H1 (cell line): ENCODE results near the gene NCR2. TPM values are rescaled to one million over a fixed set of nuclear protein-coding genes. Genes with fewer than 3 reads are reported as not detected.

Experiments used
- ASH2L ChIP-seq: fragments of 200-600, 300-600 bp; sonication (generic); IDR thresholded peaks from one replicate; pipeline ENCODE4 v1.7.1; 2017; ENCODE audit warnings: low read length
- POU5F1 ChIP-seq: IDR thresholded peaks from 2 replicates; pipeline ENCODE4 v1.6.1; 2011; ENCODE audit warnings: low read depth, mild to moderate bottlenecking, low read length, moderate library complexity
- SP4 ChIP-seq: IDR thresholded peaks from 2 replicates; pipeline ENCODE4 v1.6.1; 2012; ENCODE audit warnings: low read length, inconsistent platforms
- polyA plus RNA-seq, 7 experiments: library from polyadenylated mRNA; depleted of rRNA in 3 of 7; stranded (reverse) in 5 of 7; unstranded in 2 of 7; fragments of >200 nt in 5 of 7; fragments of 200-250 nt in 2 of 7; gene quantifications; 1 replicate in 5 of 7; 2 replicates in 1 of 7; 4 replicates in 1 of 7; pipeline versions ENCODE4 v1.2.1 to v1.2.3, GENCODE V29; 2011 to 2013; ENCODE audit warnings: missing spikeins in 2 of 7, mixed read lengths in 2 of 7
- total RNA-seq: library from RNA; stranded (reverse); fragmentation: NEBNext Ultra II Directional; extraction: Animal tissue kit (Norgen Biotek cat#: 25700); gene quantifications from 2 replicates; pipeline ENCODE4 v1.2.1, GENCODE V29; 2021
- TF ChIP-seq, protein P1 (sequence below): IDR thresholded peaks from 2 replicates; pipeline ENCODE4 v1.6.1; 2012; ENCODE audit warnings: low read length, inconsistent platforms

NCR2 gene
- total and polyA plus RNA-seq, 2 of the 8 experiments (the other 6 are each of a cell fraction or from before 2014, with no cell fraction given), result not detected

DNA sequence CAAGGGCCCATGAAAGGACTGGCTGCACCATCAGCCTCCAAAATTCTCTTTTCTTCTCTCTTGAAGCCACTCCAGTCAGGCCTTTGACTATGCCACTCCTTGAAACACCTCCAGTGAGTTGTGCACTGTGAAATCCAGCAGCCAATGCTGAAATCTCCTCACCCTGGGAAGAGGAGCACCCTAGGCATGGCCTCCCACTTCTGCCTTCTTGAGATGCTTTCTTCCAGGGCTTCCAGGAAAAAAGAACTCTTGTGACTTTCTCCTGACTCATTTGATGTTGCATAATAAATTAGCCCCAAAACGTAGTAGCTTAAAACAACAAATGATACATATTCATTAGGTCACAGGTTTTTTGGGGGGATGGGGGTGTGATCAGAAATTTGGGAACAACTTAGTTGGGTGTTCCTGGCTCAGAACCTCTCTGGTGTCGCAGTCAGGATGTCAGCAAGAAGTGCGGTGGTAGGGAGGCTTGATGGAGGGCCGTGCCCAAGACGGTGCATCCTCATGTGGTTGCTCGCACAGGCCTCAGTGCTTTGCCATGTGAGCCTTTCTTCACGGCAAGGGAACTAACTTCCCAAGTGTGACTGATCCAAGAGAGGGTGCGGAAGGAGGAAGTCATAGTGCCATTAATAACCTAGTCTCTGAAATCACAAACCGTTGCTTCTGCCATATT lies 12.1 kb downstream of the NCR2 start (continued):
- TF ChIP-seq ASH2L (no peak), POU5F1 (no peak), SP4 (no peak)
- TF ChIP-seq, protein P1, sequence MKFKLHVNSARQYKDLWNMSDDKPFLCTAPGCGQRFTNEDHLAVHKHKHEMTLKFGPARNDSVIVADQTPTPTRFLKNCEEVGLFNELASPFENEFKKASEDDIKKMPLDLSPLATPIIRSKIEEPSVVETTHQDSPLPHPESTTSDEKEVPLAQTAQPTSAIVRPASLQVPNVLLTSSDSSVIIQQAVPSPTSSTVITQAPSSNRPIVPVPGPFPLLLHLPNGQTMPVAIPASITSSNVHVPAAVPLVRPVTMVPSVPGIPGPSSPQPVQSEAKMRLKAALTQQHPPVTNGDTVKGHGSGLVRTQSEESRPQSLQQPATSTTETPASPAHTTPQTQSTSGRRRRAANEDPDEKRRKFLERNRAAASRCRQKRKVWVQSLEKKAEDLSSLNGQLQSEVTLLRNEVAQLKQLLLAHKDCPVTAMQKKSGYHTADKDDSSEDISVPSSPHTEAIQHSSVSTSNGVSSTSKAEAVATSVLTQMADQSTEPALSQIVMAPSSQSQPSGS, result no peak
